Mesenchymal stem cell (in vitro differentiated cells and primary cell): ENCODE results near the gene SEMA3D. TPM values are rescaled to one million over a fixed set of nuclear protein-coding genes. Genes with fewer than 3 reads are reported as not detected.

ENCODE experiments used
- DNase-seq: peaks from one replicate; pipeline ENCODE4 v3.0.0-alpha.2; 2013
- H2AFZ ChIP-seq: one replicate; pipeline ENCODE4 v1.6.1; 2013; ENCODE audit warnings: low read depth, mild to moderate bottlenecking, control low read depth, inconsistent platforms, low read length, moderate library complexity
- H2AK5ac ChIP-seq: 2 replicates; pipeline ENCODE4 v1.6.1; 2013; ENCODE audit warnings: low read length, moderate library complexity, mild to moderate bottlenecking, inconsistent platforms; ENCODE audit not compliant: severe bottlenecking
- H2BK120ac ChIP-seq: one replicate; pipeline ENCODE4 v1.6.1; 2013; ENCODE audit warnings: low read depth, mild to moderate bottlenecking, inconsistent platforms, low read length, moderate library complexity
- H2BK12ac ChIP-seq, 2 experiments: one replicate each; pipeline ENCODE4 v1.6.1; 2013; ENCODE audit warnings: inconsistent platforms in 2 of 2, low read length in 2 of 2, mild to moderate bottlenecking in 2 of 2, moderate library complexity in 2 of 2, control low read depth in 1 of 2
- H2BK15ac ChIP-seq: one replicate; pipeline ENCODE4 v1.6.1; 2013; ENCODE audit warnings: mild to moderate bottlenecking, low read depth, inconsistent platforms; ENCODE audit not compliant: poor library complexity, severe bottlenecking
- H2BK5ac ChIP-seq: 2 replicates; pipeline ENCODE4 v1.6.1; 2013; ENCODE audit warnings: low read depth, mild to moderate bottlenecking, low read length, control low read depth, inconsistent platforms; ENCODE audit not compliant: poor library complexity, severe bottlenecking
- H3K14ac ChIP-seq, 2 experiments: one replicate each; pipeline ENCODE4 v1.6.1; 2013; ENCODE audit warnings: inconsistent platforms in 2 of 2, low read length in 2 of 2, control low read depth in 1 of 2, mild to moderate bottlenecking in 1 of 2, moderate library complexity in 1 of 2
- H3K18ac ChIP-seq, 2 experiments: one replicate each; pipeline ENCODE4 v1.6.1; 2013; ENCODE audit warnings: inconsistent platforms in 2 of 2, low read length in 2 of 2, control low read depth in 1 of 2, low read depth in 1 of 2, mild to moderate bottlenecking in 1 of 2
- H3K23ac ChIP-seq, 2 experiments: one replicate each; pipeline ENCODE4 v1.6.1; 2013; ENCODE audit warnings: inconsistent platforms in 2 of 2, low read length in 2 of 2, mild to moderate bottlenecking in 2 of 2, moderate library complexity in 2 of 2, control low read depth in 1 of 2
- H3K27ac ChIP-seq: 2 replicates; pipeline ENCODE4 v1.5.1; 2013; ENCODE audit warnings: mild to moderate bottlenecking, moderate library complexity, low read length, control low read depth, inconsistent platforms; ENCODE audit not compliant: poor library complexity, severe bottlenecking
- H3K27me3 ChIP-seq, 2 experiments: 2 replicates each; pipeline versions ENCODE4 v1.6.1 to v1.7.0; 2013; ENCODE audit warnings: low read length in 2 of 2, mild to moderate bottlenecking in 2 of 2, moderate library complexity in 2 of 2, control low read depth in 1 of 2, inconsistent platforms in 1 of 2; ENCODE audit not compliant: control insufficient read depth in 1 of 2, insufficient read depth in 1 of 2
- H3K36me3 ChIP-seq, 2 experiments: 2 replicates each; pipeline versions ENCODE4 v1.6.1 to v1.7.0; 2013; ENCODE audit warnings: low read length in 2 of 2, control low read depth in 1 of 2, inconsistent platforms in 1 of 2, low read depth in 1 of 2, mild to moderate bottlenecking in 1 of 2; ENCODE audit not compliant: insufficient read depth in 2 of 2, control insufficient read depth in 1 of 2
- H3K4ac ChIP-seq, 2 experiments: one replicate each; pipeline ENCODE4 v1.6.1; 2013; ENCODE audit warnings: inconsistent platforms in 2 of 2, low read length in 2 of 2, mild to moderate bottlenecking in 2 of 2, moderate library complexity in 2 of 2, control low read depth in 1 of 2, low read depth in 1 of 2
- H3K4me1 ChIP-seq: 2 replicates; pipeline ENCODE4 v1.6.1; 2013; ENCODE audit warnings: low read depth, low read length, control low read depth; ENCODE audit not compliant: control insufficient read depth, insufficient read depth
- H3K4me2 ChIP-seq: 2 replicates; pipeline ENCODE4 v1.6.1; 2013; ENCODE audit warnings: low read length, mild to moderate bottlenecking, inconsistent platforms; ENCODE audit not compliant: poor library complexity, severe bottlenecking
- H3K4me3 ChIP-seq, 2 experiments: 2 replicates each; pipeline versions ENCODE4 v1.5.1 to v1.7.0; 2013; ENCODE audit warnings: low read length in 2 of 2, mild to moderate bottlenecking in 2 of 2, control low read depth in 1 of 2, low read depth in 1 of 2; ENCODE audit not compliant: insufficient read depth in 1 of 2
- H3K79me1 ChIP-seq: replicated peaks from 2 replicates; pipeline ENCODE4 v1.6.1; 2013; ENCODE audit warnings: mild to moderate bottlenecking, control low read depth, low read length, inconsistent platforms; ENCODE audit not compliant: poor library complexity, severe bottlenecking
- H3K9ac ChIP-seq: 2 replicates; pipeline ENCODE4 v1.7.0; 2013; ENCODE audit warnings: mild to moderate bottlenecking, low read length, moderate library complexity
- H3K9me3 ChIP-seq: 2 replicates; pipeline ENCODE4 v1.7.0; 2013; ENCODE audit warnings: mild to moderate bottlenecking, low read length; ENCODE audit not compliant: control insufficient read depth
- H4K8ac ChIP-seq: one replicate; pipeline ENCODE4 v1.6.1; 2013; ENCODE audit warnings: inconsistent platforms, mild to moderate bottlenecking, low read length, moderate library complexity
- H4K91ac ChIP-seq: one replicate; pipeline ENCODE4 v1.6.1; 2013; ENCODE audit warnings: mild to moderate bottlenecking, low read length, inconsistent platforms
- WGBS: methylation state at CpG from one replicate; pipeline ENCODE4 v1.1.7; 2013; ENCODE audit warnings: mixed read lengths; 5-methylcytosine and 5-hydroxymethylcytosine counted together
- polyA plus RNA-seq, 2 experiments: library from polyadenylated mRNA; stranded (reverse); fragments of 200-250 nt; gene quantifications; one replicate each; pipeline ENCODE4 v1.2.3, GENCODE V29; 2013

SEMA3D gene
- polyA plus RNA-seq (2013, experiment 1 of 2), result 0.77 TPM
- 0.96 TPM for polyA plus RNA-seq (2013, experiment 2 of 2)

DNA sequence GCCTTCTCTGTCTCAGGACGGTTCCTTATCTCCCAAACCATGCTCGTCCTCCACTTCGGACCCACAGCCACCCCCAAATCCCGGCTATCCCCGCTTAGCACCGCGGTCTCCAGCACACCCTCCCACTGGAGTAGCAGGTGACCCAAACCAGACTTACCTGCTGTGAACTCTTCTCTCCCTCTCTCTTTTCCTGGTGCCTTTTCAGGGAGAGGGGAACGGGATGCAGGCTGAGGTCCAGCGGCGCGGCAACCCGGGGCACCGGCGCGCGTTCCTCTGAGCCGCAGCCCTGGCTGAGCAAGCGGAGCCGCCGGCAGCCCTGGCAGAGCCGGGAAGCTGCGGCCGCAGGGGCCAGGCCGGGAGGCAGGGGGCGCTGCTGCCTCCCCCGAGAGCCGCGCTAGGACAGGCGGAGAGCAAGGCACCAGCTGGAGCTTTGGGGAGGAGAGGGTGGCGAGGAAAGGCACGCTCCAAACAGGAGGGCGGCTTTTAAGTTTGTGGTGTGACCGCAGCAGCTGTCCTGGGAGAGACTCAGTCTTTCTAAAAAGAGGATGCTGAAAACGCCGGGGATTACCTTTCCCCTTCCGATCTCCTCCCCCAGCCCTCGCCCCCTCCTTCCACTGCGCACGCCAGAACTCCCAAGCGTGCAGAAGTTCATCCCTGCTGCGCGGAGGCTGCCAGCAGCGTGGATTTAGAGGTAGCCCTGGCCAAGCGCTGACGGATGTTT lies at the start of gene SEMA3D:
Gene SEMA3D (minus strand): TSS at position 536 of the 721 bp plus-strand sequence. CDS start 65,165 bp downstream, outside the sequence.
- Histone ChIP-seq H3K4ac (no peak within 1 kb of the TSS), H3K9me3 (no peaks in the 10 kb centered on the region), H2AFZ (peak within 1 kb of the TSS; percentile 62), H4K91ac (no peak within 1 kb of the TSS), H3K79me1 (no peaks in the 10 kb centered on the region), H2BK12ac (peak within 1 kb of the TSS in 1 of 2 experiments; percentile 54), H3K14ac (no peak within 1 kb of the TSS), H3K27me3 (peaks cover 0 to 20% of the 10 kb centered on the region in 2 experiments), H3K27ac (peak within 1 kb of the TSS; percentile 27), H3K18ac (peak within 1 kb of the TSS in 1 of 2 experiments; percentile 30), H2BK5ac (no peak within 1 kb of the TSS), H3K4me2 (peak within 1 kb of the TSS; percentile 100), H4K8ac (peak within 1 kb of the TSS; percentile 4), H3K4me1 (peaks cover 9% of the 10 kb centered on the region), H3K23ac (peak within 1 kb of the TSS in 1 of 2 experiments; percentile 27), H2BK15ac (no peak within 1 kb of the TSS), H3K9ac (peak within 1 kb of the TSS; percentile 77), H3K4me3 (peak within 1 kb of the TSS; percentile 69 to 90), H2AK5ac (no peak within 1 kb of the TSS), H2BK120ac (no peak within 1 kb of the TSS), H3K36me3 (no peaks in the 10 kb centered on the region)
- WGBS, result under 1% methylated on average over 37 of the region's 45 CpGs
- peak; percentile 83 for DNase-seq

- H3K18ac ChIP-seq, result no peak overlapping the region
- H3K4me3 ChIP-seq, result no peak overlapping the region
- H4K8ac ChIP-seq, result no peak overlapping the region
- no peak overlapping the region for H2BK12ac ChIP-seq
- no peak overlapping the region for H2BK15ac ChIP-seq
- no peak overlapping the region for H3K9ac ChIP-seq
- no peak overlapping the region for H3K27ac ChIP-seq
- no peaks in the 10 kb centered on the region for H3K79me1 ChIP-seq
- H2BK5ac ChIP-seq, result no peak overlapping the region
- H3K4me1 ChIP-seq, result no peaks in the 10 kb centered on the region
- H3K4me2 ChIP-seq, result no peak overlapping the region
- H3K4ac ChIP-seq, result no peak overlapping the region
- no peaks in the 10 kb centered on the region for H3K9me3 ChIP-seq
- no peak overlapping the region for H3K23ac ChIP-seq
- no peak overlapping the region for H2AK5ac ChIP-seq
- H3K14ac ChIP-seq, result no peak overlapping the region
- H3K36me3 ChIP-seq, result no peaks in the 10 kb centered on the region
- no peak overlapping the region for H2BK120ac ChIP-seq
- no peaks in the 10 kb centered on the region for H3K27me3 ChIP-seq
- DNase-seq, result no peak
- no peak overlapping the region for H4K91ac ChIP-seq
- H2AFZ ChIP-seq, result no peak overlapping the region
- WGBS, result 88% methylated on average over 3 of the region's 3 CpGs
These were observed 47.9 kb upstream of the SEMA3D start for GRCh38 chr7:85234730-85235129.

DNA sequence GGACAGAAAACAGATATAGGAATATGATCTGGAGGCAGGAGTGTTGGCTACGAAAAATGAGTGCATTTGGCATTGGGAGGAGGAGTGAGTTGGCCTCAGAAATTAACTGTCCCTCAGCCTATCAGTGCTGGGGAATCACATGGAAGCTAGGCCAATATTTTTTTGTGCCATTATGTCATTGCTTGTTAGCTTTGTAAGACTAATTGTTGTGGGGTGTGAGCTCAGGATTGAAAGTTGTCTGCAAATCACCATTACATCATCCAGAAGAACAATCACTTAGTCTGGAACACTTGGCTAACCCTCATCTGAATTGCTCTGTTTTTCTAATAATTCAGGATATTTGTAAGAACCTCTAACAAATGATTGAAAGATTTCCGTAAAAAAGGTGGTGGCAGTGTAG lies 45.2 kb upstream of the SEMA3D start:
- Histone ChIP-seq H3K79me1 (no peaks in the 10 kb centered on the region), H2BK120ac (no peak overlapping the region), H3K9me3 (no peaks in the 10 kb centered on the region), H2BK12ac (no peak overlapping the region), H3K4me3 (no peak overlapping the region), H3K27me3 (no peaks in the 10 kb centered on the region), H3K9ac (no peak overlapping the region), H3K18ac (no peak overlapping the region), H4K8ac (no peak overlapping the region), H2BK5ac (no peak overlapping the region), H3K14ac (no peak overlapping the region), H2AFZ (no peak overlapping the region), H3K27ac (no peak overlapping the region), H3K4ac (no peak overlapping the region), H2AK5ac (no peak overlapping the region), H3K4me2 (no peak overlapping the region), H3K36me3 (no peaks in the 10 kb centered on the region), H3K23ac (no peak overlapping the region), H2BK15ac (no peak overlapping the region), H4K91ac (no peak overlapping the region), H3K4me1 (no peaks in the 10 kb centered on the region)
- WGBS, result 95% methylated on average over 2 of the region's 2 CpGs
- no peak for DNase-seq

DNA sequence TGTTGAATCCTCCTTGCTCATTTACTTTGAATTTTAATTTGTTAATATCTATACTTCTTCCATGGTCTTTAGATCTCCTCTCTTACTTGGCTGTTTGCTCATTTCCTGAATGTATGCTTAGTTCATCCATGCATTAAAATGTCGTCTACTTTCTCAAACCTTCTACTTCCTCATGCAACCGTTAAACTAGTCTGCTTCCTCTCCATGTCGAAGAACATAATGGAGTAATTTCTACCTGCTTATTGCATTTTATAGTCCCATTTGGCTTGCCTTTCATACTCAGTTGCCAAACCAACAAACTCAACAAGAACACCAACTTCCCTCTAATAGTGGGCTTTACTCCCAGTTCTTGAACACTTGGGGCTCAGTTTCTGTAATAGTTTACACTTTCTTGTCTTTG lies 43.8 kb upstream of the SEMA3D start:
- Histone ChIP-seq H3K4me2 (no peak overlapping the region), H3K18ac (no peak overlapping the region), H3K36me3 (no peaks in the 10 kb centered on the region), H3K79me1 (no peaks in the 10 kb centered on the region), H3K23ac (no peak overlapping the region), H4K8ac (no peak overlapping the region), H3K27ac (no peak overlapping the region), H2AFZ (no peak overlapping the region), H3K4me3 (no peak overlapping the region), H2BK12ac (no peak overlapping the region), H2BK5ac (no peak overlapping the region), H2BK15ac (no peak overlapping the region), H3K14ac (no peak overlapping the region), H3K9ac (no peak overlapping the region), H3K4ac (no peak overlapping the region), H2BK120ac (no peak overlapping the region), H3K27me3 (no peaks in the 10 kb centered on the region), H3K9me3 (no peaks in the 10 kb centered on the region), H3K4me1 (no peaks in the 10 kb centered on the region), H2AK5ac (no peak overlapping the region), H4K91ac (no peak overlapping the region)
- no peak for DNase-seq
- WGBS, result 94% methylated on average over 3 of the region's 3 CpGs
